Measurements from ENCODE around the gene GPNMB.

GPNMB gene

DNA sequence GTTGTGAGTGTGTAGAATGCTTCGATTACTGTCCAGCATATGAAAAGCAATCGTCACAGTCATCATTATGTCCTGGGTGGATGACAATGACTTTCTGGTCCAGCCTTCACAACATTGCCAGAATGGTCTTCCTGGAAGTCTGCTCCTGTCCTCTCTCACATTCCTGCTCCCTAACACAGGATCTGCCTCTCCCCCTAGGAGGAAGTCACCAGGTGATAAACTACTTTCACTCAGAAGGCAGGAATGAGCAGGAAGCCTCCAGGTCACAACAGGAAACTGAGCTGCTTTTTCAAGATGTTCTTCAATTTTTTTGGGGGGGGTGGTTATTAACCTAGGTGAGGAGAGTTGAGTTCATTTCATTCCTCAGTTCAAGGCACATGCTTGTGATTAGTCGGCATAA is 13.6 kb upstream of the GPNMB start:
- DNase-seq = no peak

DNA sequence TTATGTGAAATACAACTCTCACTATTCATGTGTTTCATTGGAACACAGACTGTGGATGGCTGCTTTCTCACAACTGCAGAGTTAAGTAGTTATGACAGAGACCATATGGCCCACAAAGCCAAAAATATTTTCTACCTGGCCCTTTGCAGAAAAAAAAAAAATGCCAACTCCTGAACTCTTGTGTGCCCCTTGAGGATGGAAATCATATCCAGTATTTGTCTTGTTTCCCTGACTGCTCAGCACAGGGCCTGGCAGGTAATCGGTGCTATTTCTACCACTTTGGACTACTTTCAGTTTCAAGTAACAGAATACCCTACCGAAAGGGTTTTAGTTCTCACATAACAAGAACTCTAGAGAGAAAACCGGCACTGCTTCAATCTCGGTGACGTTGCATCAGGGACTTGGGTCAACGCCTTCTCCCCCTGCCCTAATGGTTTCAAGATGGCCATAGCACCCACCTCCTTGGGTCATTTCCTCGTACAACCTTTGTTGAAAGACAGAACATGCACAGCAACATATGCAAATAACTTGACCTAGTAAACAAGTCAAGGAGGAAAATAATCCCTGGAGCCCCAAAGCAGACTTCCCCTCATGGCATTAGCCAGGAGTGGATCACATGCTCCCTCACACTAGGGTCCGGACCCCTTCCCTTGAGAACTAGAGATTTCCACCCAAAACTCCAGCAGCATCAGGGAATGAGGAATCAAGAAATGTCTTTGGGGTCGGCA is 11.8 kb upstream of the GPNMB start:
- DNase-seq = no peak

DNA sequence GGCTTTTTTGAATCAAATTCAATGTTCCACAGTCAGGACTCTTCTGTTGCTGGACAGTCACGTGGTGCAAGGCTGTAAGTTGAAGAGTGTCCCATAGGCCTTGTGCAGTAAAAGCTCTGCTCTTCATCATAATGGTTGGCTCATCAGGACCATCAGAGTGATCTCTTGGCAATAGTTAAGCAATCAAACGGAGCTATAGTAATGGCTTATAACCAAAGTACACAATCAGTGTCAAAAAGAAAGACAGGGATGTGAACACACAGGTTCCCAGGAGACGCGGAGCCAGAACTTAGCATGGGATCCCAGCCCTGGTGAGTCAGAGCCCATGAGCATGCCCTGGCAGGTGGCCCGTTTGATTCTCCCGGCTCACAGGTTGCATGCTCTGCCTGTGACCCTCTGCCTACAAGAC is 10.8 kb upstream of the GPNMB start:
- no peak for DNase-seq

DNA sequence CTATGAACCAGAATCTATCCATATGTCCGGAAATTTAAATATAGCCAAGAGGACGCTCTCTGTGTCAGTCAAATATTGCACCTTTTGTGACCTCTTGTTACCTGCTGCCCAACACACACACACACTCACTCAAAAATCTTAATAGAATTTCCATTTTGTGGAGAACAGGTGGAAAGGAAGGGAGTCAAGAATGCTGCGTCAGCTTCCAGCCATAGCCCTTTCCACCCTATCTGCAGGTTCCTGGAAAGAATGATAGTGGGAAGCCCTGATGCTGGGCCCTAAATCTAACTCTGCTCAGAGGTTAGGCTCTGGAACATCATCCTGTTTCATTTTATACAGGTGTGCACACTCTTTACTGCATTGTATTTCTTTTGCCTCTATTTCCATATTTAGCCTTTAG is 9.6 kb upstream of the GPNMB start:
- no peak for DNase-seq

DNA sequence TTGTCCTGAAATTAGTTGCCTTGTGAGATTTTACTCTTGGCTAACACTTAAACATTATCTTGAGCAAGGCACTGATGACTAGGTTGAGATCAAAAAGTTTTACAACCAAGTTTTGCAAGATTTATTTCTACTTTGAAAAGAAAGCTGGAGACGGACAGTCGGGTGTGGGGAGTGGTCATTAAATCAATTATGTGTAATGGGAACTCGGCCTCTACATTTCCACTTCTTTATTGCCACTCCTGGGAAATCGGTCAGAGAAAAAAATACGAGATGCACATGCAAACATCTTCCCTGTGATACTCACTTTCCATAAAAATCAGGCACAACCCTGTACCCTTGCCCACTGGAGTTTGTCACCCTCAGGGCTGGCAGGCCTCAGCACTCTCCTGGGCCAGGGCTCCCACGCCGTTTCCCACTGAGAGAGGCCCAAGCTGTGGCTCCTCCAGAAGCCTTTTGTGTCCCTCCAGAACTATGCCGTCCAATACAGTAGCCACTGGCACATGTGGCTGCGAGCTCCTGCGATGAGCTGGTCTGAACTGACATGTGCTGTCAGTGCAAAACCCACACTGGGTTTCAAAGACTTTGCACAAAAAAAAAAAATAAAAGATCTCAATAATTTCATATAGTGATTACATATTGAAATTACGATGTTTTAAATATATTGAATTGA is 7.5 kb upstream of the GPNMB start:
- no peak for DNase-seq

DNA sequence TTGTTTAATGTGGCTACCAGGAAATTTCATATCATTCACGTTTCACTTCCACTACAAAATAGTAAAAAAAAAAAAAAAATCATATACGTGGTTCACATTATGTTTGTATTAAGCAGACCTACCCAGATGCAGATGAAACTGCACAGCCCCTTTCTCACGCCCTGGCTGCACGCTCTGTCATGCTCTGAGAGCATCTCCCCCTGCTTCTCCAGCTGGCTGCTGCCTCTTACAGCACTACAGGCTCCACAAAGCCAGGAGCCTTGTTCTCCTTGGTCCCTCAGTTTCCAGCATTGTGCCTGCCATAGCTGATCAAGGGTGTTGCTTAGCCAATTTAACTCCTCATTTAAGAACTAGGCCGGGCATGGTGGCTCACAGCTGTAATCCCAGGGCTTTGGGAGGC is 6.9 kb upstream of the GPNMB start:
- no peak for DNase-seq

DNA sequence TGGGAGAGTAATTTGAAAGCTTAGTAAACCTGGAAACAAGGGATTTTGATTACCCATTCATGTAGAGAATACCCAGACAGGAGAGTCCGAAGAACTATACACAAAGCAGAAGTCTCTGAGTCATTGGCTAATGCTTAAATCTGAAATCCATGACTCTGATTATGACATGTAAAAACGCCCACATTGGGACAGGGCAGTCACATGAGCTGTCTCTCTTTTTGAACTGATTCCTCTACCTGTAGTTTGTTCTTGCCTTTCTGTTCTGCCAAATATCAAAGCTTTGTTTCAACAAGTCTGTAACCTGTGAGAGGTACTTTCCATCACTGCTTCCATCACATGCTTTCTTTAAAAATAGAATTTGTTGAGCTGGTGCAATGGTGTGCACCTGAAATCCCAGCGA is 4.3 kb upstream of the GPNMB start:
- no peak for DNase-seq

DNA sequence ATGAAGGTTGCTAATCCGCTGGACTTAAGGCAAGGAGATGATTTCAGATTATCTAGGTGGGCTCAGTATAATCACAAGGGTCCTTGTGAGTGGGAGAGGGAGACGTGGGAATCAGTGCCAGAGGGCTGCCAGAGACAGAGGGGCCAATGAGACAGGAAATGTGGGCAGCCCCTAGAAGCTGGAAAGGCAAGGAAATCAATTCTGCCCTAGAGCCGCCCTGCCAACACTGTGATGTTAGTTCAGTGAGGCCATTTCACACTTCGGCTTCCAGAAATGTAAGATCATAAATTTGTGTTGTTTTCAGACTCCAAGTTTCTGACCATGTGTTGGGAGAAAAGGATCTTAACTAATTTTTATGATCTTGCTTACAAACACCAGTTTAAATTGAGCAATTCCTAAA is 3.6 kb upstream of the GPNMB start:
- DNase-seq = no peak

DNA sequence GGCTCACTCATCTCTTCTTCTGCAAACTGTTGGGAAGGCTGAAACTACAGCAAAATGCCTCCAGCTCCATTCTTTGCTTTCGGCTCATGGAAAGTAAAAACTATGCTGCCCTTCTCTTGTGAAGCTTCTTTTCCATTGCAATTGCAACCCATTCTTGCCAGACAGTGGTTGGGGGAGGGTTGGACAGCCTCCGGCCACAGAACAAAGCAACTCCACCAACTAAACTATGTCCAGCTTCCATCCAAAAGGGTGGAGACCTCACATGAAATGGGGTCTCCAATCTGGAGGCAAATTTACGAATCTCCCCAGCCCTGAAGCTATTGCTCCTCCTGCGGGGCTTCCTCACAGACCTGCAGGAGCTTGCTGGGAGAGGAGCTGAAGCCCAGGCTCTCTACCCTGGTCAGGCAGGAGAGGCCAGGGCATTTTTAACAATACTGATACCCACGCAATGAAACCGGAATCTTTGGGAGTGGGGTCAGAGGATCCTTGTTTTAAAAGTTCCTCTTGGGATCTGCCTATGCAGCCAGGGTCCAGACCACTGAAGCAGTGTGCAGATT is 549 bp downstream of the GPNMB start:
- no peak for DNase-seq

DNA sequence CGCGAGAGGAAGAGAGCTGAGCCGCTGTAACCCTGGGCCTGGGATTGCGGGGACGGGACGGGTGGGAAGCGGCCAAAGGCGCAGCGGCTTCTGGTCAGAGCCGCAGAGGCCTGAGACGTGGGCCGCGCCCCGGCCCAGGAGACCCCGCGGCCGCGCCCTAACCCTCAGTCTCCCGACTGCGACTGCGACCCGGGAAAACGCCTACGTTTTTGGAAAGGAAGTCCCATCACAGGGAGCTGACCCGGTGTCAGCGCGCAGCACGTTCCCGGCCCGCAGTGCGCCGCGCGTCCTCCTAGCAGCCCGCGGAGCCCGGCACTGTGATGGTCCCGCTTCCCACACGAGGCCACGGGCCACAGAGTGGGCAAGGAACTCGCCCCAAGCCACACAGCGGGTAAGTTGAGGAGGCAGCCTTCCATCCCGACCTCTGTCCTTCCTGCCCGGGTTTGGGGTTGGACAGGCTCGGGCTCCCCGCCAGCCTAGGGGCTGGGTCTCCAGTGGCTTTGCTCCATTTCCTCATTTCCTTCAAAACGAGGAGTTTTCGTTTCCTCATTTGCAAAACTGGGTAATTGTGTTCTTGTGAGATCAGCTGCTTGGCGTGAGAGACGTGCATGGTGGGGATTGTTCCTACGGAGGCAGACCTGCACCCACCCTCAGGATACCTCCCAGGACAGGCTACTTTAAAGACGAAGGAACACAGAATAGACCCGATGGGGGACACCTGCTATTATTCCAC is 1.2 kb downstream of the GPNMB start:
- DNase-seq = no peak

DNA sequence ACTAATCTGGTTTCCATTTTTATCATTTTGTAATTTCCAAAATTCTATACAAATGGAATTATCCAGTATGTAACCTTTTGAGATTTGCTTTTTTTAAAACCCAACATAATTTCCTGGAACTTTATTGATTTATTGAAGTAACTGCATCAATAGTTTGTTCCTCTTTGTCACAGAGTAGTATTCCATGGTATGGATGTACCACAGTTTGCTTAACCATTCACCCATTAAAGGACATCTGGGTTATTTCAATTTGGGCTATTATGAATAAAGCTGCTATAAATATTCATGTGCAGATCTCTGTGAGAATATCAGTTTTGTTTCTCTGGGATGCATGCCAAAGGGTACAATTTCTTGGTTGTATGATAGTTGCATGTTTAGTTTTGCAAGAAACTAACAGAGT is 2.9 kb downstream of the GPNMB start:
- no peak for DNase-seq

DNA sequence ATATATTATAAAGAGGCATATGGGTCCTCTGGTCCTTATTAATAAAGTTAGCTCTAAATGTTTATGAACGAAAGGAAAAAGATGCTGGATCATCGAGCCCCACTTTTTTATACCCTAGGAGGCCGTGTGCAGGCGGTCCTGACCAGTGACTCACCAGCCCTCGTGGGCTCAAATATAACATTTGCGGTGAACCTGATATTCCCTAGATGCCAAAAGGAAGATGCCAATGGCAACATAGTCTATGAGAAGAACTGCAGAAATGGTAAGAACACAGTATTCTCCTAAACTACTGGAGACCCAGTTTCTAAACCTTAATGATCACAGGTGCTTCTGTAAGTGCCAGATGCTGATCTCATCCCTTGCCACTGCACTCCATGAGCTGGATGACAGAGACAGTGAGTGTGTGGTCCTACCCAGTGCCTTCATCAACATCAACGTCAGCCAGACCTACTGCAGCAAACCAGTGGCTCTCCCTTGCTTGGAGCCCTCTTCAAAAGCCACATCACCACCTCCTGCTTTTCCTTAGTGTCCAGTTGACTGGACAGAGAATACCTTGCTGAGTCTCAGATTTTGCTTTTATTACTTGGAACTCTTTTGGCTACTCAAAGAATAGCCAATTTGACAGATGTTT is 7.6 kb downstream of the GPNMB start:
- no peak for DNase-seq

DNA sequence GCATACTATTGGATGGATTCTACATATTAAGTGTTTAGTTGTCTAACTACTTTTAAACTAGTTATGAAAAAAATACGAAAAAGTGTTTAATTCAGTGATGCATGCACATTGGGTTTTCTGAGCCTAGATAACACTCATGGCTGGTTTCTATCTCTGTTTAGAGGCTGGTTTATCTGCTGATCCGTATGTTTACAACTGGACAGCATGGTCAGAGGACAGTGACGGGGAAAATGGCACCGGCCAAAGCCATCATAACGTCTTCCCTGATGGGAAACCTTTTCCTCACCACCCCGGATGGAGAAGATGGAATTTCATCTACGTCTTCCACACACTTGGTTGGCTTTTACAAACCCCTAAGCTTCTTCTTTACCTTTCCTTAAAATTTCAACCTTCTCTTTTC is 10.2 kb downstream of the GPNMB start:
- DNase-seq = no peak

DNA sequence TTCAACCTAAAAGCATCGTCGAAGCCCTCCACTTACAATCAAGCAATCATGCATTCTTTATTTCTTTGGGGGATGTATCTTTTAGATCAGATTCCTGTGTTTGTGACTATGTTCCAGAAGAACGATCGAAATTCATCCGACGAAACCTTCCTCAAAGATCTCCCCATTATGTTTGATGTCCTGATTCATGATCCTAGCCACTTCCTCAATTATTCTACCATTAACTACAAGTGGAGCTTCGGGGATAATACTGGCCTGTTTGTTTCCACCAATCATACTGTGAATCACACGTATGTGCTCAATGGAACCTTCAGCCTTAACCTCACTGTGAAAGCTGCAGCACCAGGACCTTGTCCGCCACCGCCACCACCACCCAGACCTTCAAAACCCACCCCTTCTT is 13.8 kb downstream of the GPNMB start:
- DNase-seq = no peak

DNA sequence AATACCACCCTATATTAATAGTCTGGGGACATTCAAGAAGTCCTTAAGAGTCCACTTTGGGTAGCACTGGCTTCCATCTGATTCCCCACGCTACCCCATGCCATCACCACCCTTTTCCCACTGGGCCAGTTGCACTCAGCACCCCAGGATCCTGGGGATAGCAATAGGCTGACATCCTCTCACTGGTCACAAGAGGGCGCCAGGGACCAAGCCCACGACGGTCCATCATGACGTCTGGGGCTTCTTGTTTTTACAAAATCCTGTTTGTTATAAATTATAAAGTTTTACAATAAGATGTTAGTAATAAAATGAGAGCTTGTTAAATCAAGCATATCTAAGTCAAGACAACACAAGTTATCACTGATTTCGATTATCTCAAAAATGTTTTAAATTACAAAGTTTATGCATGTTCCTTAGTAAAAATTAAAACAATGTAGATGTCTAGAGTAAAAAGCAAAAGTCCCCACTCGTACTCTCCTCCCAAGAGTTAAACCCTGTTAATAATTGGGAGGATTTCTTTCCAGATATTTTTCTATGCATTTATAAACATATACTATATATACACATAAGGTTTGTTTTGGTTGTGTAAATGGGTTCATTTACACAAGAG is 15.4 kb downstream of the GPNMB start:
- peak; percentile 74 for DNase-seq

DNA sequence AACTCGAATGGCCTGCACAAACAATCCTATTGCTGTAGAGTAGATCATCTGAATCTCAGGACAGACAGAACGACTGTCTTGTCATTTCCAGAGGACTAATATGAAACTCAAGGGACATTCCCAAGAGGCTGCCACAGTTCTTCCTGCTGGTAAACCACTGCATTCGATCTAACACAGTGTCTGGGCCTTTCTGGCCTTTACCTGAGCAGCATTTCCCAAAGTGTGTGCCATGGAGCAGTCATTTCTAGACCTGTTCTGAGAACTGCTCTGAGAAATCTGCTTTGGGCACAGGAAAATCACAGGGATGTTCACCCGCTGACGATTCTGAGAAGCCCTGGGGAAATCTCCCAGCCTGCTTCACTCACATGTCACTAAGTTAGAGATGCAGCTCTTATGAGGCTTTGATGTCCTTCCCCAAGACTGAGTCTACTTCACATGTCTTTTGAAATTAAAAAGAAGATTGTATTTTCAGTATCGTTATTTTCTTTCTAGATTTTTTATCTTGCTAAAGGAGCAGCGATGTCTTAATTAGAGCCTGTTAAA is 18.4 kb downstream of the GPNMB start:
- no peak for DNase-seq

DNA sequence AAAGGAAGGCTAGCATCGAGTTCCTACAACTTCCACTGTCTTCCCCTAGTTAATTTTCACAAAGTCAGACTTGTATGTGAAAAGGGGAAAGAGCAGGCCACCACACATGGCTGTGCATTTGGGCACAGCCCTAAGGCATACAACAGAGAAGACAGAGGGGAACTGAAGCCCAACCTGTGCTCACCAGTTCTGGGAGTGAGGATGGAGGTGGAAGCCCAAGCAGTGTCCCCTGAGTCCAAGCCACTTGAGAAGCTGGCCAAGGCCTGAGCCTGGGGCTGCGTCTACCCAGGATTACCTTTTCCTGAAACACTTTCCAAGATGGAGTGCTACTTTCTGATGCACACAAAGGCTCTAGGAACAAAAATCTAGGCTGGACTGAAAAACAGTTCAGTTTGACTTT is 20.3 kb downstream of the GPNMB start:
- DNase-seq = no peak

DNA sequence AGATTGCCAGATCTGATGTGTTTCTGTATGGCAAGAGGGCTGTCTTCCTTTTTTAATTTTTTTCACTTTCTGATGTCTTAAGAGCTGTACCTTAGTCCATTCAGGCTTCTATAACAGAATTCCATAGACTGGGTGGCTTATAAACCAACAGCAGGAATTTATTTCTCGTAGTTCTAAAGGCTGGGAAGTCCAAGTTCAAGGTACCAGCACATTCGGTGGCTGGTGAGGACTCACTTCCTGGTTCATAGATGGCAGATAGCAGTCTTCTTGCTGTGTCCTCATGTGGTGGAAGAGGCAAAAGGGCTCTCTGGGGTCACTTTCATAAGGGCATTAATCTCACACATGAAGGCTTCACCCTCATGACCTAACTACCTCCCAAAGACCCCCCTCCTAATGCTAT is 20.8 kb downstream of the GPNMB start:
- no peak for DNase-seq

DNA sequence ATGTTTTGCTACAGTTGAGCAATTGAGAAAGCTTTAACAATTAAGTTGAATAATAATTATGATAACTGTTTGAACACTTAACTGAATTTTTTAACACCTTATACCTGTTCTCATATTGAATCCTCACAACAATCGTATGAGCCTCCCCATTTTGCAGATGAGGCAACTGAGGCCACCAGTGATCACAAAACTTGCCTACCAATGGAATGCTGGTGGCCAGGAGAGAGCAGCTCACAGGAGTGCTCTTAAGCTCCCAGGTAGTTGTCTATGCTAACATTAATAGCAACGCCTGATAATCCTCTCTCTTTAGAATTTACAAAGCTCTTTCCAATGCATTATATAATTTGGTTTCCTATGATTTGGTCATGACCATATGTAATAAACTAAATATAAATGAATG is 21.6 kb downstream of the GPNMB start:
- DNase-seq = no peak

DNA sequence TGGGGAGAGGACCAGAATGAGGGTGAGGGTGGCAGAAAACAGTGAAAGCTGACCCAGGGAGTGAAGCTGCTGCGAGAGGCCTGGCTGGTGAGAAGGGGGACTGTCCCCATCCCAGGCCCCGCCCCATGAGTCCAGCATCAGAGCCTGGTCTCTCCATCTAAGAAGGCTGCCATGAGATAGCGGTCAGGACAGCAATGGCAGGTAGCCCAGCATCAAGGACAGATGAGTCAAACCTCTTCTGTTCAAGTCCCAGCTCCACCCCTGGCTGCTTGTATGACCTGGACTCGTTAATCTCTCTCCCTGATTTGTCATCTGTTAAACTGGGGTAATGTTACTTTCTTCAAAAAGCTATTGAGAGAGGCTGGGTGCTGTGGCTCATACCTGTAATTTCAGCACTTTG is 22.2 kb downstream of the GPNMB start:
- no peak for DNase-seq

DNA sequence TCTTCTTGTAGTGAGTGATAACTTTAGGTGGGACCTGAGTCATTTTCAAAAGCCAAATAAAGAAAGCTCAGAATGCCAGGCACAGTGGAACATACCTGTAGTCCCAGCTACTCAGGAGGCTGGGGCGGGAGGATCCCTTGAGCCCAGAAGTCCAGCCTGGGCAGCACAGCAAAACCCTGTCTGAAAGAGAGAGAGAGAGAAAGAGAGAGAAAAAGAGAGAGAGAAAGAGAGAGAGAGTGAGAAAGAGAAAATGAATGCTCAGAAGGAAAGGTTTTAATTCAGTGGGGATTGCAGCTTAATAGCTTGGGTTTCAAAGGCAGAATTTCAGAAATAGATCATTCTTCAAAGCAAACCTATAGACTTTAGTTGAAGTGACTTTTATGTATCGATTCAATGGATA is 25.7 kb downstream of the GPNMB start:
- DNase-seq = no peak

DNA sequence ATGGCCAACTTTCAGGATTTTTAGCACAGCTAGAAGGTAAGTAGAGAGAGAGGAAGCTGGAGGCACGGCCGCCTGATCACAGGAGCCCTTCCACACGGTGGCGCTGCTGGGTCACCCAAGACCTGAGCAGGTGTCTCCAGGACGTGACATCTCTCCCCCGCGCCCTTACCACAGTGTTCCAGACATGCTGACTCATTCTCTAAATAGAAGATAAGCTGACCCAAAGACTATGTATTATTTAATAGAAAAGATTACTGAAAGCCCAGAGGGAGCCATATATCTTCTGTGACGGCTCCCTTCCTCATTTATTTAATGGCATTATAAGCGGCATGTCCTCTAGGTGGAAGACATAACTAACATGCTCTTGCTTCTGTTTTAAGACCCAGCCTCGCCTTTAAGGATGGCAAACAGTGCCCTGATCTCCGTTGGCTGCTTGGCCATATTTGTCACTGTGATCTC is 26.6 kb downstream of the GPNMB start:
- peak; percentile 95 for DNase-seq

DNA sequence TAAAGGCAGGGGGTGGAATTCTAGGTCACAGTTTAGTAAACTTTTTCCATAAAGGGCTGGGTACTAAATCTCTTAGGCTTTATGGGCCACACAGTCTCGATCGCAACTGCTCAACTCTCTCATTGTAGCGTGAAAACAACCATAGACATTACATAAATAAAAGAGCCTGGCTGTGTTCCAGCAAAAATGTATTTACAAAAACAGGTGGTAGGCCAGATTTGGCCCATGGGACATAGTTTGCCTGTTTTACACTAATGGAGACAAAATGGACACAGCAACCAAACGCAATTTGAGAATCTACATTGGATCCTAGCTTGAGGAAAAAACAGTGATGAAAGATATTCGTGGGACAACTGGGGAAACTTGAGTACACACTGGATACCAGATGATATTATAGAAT is 29.3 kb downstream of the GPNMB start:
- no peak for DNase-seq

Measured in activated CD8-positive, alpha-beta memory T cell treated with anti-CD3 and anti-CD28 coated beads for 24 hours (primary cell).